Kidney tubule cell (primary cell): ENCODE measurements around the gene CFAP77.
"Not testable (repeated sequence)": the region's sequence is repeated elsewhere in the genome, so short reads cannot be mapped to it uniquely, and the experiment has no call there.

Source experiments
- DNase-seq: peaks from one replicate; pipeline ENCODE4 v3.0.0-alpha.2; 2018; ENCODE audit warnings: low spot score

Gene CFAP77

DNA sequence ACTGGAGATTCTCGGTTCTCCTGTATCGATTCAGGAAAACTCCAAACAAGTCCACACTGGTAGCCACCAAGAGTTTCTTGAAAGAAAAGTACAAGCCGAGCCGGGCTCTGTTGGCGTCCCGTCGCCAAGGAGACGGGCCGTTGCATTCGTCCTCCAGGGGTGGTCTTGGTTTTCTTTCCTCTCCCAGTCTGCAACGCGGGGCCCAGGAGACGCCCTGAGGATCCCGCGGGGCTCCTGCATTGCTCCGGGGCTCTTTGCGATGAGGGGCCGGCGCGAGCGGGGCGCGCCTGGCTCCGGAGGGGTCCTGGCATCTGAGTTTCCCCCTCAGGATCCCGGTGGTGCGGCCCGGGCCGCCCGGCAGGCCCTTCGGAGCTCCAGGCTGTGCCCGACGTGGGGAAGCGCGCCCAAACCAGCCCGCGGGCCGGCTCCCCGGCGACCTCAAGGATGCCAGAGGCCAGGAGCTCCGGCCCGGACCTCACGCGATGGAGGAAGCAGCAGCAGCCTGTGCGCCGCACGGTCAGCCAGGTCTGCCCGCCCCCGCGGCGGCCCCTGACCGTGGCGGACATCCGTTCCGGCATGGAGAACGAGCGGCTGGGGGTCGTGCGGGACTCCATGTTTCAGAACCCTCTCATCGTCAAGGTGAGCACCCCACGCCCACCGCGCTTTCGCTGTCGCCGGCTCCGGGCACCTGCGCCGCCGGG, at the start of gene CFAP77:
TSS of gene CFAP77 (plus strand) at position 384 of the 701 bp plus-strand sequence. CDS start at position 445, 61 bp downstream.
- peak; percentile 46 for DNase-seq

DNA sequence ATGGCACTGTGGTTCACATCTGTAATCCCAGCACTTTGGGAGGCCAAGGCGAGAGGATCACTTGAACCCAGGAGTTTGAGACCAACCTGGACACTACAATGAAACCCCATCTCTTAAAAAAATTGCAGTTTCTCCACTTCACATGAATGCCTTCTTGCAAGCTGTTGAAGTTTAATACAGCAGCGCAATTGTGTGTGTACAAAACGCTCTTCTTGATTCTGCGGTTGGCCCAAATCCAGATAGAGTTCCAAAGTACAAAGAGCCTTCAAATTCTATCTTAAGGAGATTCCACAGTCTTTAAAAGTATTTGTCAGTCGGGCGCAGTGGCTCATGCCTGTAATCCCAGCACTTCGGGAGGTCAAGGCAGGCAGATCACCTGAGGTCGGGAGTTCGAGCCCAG, 45.9 kb upstream of the CFAP77 start:
- no peak for DNase-seq

DNA sequence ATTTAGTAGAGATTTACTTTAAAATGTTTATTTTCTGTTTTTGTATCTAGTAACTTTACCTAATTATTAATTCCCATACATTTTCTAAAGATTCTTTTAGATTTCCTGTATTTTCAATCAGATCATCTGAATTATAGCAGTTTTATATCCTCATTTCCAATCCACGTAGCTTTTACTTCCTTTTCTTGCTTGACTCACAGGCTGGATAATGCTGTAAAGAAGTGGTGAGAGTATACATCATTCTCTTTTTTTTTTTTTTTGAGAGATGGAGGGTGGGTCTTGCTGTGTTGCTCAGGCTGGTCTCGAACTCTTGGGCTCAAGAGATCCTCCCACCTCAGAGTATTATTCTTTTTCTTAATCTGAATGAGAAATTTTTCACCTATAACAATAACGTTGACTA, 44.0 kb upstream of the CFAP77 start:
- DNase-seq, result no peak

DNA sequence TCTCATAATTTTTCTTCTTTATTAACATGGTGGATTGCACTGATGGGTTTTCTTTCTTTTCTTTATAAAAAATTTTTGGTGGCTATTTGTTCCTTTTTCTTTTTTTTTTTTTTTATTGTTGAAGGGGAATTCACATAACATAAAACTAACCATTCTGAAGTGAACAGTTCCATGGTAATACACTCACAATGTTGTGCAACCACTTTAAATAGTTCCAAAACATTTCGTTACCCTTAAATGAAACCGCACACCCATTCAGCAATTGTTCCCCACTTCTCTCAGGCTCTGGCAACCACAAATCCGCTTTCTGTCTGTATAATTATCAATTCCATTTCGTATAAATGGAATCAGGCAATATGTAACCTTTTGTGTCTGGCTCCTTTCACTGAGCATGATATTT, 43.5 kb upstream of the CFAP77 start:
- DNase-seq, result no peak

DNA sequence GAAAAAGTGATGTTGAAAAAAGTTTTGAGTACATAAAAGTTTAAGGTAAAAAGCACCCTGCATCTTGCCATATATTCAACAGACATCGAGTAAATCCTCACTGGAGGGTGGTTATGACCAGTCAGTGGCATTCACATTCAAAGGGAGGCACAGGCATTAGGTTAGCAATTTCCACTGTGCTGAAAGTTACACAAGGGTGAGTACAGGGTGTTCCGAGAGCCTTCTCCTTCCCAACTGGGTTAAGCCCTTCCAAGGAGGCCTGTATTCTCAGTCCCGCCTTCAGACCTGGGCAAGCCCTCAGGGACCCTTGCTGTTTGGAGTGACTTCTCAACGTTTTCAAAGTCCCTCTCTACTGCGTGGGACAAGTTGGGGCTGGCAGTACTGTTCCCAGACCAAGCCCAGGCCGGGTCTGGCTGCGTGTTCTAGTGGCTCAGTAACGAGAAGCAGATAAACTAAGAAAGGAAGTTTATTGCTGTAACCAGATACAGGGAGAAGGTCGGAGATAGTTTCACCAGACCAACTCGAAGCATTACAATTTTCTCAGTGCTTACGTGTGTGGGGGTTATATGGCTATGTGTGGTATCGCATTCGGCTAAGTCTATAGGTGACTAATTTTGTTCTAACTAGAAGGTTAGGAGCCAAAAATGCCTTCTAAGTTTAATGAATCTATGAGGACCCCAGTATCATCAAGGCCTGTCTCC, 42.2 kb upstream of the CFAP77 start:
- no peak for DNase-seq

DNA sequence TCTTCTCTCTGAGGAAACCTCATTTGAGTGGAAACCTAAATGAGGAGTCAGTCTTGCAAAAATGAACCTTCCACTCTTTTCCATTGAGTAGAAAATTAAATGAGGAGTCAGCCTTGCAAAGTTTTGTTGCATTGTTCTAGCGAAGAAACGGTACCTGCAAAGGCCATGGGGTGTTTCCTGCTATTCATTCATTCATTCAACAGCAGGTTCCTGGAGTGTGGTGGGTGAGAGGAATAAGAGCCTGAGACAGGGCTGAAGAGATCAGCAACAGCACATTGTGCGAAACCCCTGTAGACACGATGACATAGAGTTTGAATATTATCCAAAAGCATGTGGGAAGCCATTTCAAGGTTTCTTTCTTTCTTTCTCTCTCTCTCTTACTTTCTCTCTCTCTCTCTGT, 40.6 kb upstream of the CFAP77 start:
- no peak for DNase-seq

DNA sequence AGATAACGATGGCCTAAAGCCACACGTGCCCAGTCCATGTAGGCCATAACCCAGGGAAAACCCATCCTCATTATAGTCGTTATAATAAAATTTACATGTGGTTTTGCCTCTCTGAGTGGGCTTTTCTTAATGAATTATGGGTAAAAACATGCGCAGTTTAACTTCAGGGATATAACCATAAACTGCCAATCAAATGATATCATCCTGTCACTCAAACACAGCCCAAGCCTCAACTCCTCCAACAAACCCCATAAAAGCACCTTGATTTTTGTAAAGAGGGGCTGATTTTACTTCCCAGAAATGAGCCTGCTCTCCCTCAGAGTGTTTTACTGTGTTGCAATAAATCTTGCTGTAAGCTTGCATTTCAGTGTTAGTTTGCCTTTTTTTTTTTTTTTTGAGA, 39.4 kb upstream of the CFAP77 start:
- DNase-seq, result no peak

DNA sequence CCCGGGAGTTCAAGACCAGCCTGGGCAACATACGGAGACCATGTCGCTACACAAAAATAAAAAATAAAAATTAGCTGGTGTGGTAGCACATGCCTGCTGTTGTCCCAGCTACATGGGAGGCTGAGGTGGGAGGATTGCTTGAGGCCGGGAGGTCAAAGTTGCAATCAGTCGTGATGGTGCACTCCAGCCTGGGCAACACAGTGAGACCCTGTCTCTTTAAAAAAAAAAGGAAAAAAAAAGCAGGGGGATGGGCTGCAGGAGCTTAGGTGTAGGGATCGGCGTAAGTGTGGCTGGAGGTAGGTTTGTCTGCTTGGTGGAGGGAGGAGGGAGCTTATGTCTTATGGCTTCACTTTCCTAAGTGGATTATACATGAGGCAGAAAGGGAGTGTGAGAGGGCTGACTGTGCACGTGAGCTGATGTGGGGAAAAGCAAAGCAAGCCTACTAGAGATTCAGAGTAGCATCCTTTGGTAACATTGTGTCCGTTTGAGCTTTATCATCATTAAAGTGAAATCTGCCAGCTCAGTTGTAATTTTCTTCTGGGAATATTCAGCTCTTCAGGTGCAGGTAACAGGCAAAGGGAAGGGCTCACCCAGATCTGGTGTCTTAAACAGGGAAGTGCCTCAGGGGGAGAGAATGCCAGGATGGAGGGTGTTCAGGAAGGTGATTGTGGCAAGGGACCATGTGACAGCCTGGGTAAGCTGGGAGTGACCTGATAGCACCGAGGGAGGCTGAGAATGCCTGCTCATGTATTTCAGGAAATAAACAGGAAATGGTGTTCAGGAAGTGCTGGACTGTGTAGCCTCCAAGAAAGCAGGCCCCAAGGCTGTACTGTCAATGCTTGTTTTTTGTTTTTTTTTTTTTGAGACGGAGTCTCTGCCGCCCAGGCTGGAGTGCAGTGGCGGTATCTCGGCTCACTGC, 37.6 kb upstream of the CFAP77 start:
- peak; percentile 67 for DNase-seq

DNA sequence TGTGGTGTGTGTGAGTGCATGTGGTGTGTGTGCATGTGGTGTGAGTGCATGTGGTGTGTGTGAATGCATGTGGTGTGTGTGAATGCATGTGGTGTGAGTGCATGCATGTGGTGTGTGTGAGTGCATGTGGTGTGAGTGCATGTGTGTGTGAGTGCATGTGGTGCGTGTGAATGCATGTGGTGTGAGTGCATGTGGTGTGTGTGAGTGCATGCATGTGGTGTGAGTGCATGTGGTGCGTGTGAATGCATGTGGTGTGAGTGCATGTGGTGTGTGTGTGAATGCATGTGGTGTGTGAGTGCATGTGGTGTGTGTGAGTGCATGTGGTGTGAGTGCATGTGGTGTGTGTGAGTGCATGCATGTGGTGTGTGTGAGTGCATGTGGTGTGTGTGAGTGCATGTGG, 32.2 kb upstream of the CFAP77 start:
- DNase-seq, result not testable (repeated sequence)

DNA sequence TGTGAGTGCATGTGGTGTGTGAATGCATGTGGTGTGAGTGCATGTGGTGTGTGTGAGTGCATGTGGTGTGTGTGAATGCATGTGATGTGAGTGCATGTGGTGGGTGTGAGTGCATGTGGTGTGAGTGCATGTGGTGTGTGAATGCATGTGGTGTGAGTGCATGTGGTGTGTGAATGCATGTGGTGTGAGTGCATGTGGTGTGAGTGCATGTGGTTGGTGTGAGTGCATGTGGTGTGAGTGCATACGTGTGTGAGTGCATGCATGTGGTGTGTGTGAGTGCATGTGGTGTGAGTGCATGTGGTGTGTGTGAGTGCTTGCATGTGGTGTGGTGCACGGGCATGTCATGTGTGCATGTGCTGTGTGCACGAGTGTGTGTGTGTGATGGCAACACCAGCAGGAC, 31.6 kb upstream of the CFAP77 start:
- DNase-seq, result not testable (repeated sequence)

DNA sequence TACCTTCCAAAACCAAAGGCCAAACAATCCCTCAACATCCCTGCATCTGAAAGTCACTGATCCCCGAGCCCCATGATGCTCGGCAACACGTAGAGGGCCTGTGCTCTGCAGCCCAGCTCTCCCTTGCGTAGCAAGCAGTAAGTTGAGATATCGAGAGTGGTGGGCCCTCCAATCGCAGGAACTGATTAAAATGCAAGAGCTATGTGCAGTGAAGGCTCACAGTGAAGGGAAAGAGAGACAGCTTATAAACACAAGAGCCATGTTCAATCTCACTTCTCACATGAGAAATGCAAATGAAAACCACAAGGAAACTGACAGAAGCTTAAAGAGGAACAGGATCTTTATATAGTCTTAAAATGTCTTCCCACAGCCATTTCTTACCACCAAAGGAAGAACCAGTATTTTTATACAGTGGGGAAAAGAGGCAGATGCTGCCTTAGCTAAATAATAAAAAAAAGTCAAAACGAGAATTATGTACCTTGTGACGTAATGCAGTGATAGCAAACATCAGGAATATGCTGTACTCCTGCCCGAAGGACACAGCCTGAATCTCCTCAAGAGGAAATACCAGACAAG, 28.0 kb upstream of the CFAP77 start:
- no peak for DNase-seq

DNA sequence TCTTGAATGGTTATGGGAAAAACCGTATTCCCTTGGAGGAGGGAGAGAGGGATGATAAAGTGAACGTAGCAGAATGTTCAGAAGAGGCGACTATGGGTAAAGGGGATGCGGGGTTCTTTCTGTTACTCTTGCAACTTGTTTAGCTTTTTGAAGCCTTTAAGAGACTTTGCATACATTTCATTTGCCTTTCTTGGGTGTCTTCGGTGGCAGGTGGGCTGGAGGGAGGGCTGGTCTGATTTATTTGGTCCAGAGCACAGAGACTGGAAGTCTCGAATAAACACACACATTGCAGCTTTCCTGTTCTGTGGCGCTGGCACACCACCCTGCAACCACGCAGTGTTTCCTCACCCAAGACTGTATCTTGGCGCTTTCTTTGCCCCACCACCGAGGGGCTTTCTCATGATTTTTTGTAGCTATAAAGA, 26.5 kb upstream of the CFAP77 start:
- no peak for DNase-seq

DNA sequence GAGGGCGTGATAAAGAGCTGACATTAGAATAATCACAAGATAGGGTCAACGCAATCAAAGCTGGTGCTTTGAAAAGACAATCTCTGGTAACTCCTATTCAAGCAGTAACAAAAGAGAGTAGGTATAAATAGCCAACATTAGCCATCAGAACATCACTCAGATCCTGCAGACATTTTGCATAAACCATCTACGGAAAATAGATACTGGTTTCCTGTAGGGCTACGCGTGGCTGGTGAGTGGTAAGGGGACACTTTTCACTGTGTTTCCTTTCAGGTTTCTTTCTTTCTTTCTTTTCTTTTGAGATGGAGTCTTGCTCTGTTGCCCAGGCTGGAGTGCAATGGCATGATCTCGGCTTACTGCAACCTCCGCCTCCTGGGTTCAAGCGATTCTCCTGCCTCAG, 25.6 kb upstream of the CFAP77 start:
- no peak for DNase-seq

DNA sequence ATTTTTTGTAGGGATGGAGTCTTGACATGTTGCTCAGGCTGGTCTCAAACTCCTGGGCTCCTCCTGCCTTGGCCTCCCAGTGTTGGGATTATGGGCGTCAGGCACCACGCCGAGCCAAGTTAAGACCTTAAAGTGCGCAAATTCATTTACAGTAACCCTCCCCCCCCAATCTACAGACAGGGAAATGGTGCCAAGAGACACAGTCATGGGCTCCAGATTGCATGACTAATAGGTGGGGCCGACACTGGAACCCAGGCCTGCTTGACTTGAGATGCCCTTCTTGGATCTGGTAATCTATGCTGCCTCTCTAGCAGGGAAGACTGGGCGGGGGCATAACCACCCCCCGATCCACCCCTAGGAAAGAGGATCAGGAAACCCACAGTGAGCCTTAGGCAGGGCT, 22.9 kb upstream of the CFAP77 start:
- no peak for DNase-seq

DNA sequence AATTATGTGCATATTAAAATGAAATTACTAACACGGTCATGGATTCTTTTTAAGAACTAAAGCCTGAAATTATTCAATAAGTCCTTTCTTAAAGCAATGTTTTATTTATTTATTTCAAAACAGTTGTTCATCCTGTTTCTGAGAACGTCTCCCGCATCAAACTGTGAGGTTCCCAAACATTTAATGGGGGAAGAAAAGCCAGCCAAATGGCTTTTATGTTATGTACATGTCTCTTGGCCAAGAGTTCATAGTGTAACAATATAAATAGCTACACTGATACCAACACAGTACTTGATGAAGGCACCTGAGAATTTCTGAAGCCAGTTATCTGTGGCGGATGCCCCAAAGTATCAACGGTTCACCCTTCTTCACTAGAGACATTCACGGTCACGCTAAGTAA, 19.0 kb upstream of the CFAP77 start:
- no peak for DNase-seq

DNA sequence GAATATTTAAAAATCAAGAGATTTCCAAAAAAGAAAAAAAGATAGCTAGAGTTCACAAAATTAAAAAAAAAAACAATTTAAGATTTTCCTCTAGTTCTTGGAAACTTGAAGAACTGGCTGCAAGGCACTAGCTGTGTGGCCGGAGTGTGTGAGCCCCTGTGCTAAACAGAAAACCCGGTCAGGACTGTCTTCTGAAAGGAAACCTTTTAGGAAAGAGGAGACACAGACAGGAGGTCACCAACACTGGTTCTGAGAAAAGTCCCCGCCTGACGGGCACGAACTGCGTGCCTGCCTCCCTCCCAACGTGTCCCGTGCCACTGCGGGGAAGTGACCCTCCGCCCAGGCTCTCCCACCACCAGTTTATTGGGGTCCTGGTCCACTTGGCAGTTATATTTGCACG, 18.6 kb upstream of the CFAP77 start:
- DNase-seq, result no peak

DNA sequence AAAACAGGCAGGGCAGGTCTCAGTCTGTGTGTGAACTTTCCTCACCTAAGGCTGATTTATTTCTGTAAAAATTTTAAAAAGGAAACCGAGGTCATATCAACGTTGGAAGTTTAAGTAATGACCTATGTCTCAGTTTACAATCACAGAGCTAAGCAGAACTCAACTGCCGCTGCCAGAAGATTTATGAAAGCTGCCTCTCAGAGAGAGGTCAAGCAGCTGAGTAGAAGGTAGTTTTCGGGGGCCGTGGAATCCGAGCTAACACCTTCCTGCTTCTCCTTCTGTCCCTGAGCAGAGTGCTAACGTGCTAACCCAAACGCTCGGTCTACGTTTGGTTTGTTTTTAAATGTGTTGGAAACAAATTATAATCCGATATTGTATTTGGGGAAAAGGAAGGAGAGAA, 14.5 kb upstream of the CFAP77 start:
- DNase-seq, result no peak

DNA sequence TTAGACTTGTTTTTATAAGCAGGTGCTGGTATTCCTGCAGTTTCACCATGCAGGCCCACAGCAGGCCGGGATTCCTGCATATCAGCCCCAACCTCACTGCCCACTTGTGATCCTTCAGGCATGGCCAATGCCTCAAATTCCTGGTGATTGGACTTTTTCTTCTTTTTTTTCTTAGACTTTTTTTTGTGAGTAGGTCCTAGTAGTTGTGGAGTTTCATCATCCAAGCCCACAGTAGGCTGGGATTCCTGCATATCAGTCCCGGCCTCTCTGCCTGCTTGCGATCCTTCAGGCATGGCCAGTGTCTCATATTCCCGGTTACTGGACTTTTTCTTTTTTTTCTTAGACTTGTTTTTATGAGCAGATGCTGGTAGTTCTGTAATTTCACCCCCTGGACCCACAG, 8.2 kb upstream of the CFAP77 start:
- peak; percentile 22 for DNase-seq

DNA sequence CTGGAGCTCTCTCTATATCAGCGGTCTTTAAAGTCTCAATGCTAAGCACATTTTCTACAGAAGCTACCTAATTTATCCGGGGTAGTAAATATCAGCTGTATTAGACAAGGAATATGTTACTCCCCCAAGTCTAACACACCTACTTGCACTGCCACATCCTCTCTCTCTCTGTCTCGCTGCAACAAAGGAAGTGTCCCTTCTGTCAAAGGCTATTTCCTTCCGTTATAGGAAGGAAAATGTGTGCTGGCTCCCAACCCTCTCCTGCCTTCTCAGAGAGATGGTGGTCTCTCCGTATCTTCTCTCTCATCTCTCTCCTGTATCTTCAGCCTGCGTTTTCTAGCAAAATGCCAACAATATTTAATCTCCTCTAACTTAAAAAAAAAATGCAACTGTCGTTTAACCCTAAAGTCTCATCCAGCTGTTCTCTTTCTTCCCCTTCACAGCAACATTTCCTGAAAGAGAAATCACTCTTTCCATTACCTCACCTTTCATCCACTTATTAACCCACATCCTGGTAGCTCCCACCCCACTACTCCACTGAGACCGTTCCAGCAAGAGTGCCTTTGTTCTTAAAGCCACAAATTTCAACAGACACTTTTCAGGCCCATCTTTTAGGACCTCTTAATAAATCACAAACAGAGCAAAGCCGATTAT, 5.7 kb upstream of the CFAP77 start:
- peak; percentile 44 for DNase-seq

DNA sequence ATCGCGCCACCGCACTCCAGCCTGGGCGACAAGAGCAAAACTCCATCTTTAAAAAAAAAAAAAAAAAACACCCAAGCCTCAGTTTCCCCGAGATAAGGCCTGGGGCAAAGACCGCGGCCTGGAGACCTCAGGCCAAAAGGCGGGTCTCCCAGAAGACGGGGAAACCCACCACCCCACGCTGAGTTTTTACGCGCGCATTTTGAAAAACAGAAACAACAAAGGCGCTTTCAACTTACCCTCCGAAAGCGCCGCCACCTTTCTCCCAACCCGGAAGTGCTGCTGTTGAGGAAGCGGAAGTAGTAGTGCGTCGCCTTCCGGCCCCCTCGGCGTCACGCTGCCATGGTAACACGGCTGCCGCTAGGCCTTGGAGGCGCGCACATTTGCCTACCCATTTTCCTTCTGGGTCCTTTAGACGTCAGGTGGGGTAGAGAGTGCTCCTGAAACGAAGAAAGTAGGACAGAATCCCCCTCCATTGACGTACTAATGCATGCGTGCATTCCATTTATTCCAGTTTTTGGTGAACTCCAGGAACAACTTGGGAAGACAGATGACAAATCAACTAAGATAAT, 3.4 kb upstream of the CFAP77 start, which contains the start of gene TTF1:
TSS of gene TTF1 (minus strand) at position 287 of the 569 bp plus-strand sequence. CDS start 4,019 bp downstream, outside the sequence.
- DNase-seq, result peak; percentile 91

DNA sequence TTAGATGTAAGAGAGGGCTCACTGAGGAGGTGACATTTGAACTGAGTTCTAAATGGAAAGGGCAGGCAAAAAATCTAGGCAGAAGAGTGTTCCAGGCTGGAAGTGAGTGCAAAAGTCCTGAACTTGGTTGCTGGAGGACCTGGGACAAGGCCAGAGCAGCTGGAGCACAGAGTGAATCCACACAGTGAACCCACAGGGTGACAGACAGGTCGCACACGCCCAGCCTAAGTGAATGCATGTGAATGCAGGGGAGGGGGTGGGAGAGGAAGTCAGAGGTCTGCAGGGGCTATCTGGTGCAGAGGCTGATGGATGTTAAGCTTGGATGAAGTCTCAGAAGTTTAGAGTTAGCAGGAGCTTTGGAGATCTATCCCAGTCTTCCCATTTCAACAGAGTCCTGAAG, 2.8 kb upstream of the CFAP77 start:
- DNase-seq, result no peak
